ENCODE measurements around the gene SLC5A6. TPM values are rescaled to one million over a fixed set of nuclear protein-coding genes. Genes with fewer than 3 reads are reported as not detected.
"Not testable (repeated sequence)": the region's sequence is repeated elsewhere in the genome, so short reads cannot be mapped to it uniquely, and the experiment has no call there.

The SLC5A6 gene
- total RNA-seq, 2 experiments from 2014 or later = 55.5 to 60.1 TPM

GRCh38 chr2:27199241-27199640 lies 12.8 kb downstream of the SLC5A6 start:
- POLR2A ChIA-PET = no interaction called here
- CTCF ChIA-PET (ENCODE audit: unreplicated experiment) = no interaction called here
- no peak for DNase-seq (ENCODE audit: low spot score)

GRCh38 chr2:27198627-27199026 lies 13.4 kb downstream of the SLC5A6 start:
- intact Hi-C loops (cut with micrococcal nuclease; ENCODE audit: unreplicated experiment) = no loop called here
- no peaks in the 10 kb centered on the region for H4K20me1 ChIP-seq (ENCODE audit: insufficient read depth, low read length)
- H3K27ac ChIP-seq (ENCODE audit: low read depth, low read length, poor library complexity, severe bottlenecking) = peak overlapping the region; percentile 77
- H3K36me3 ChIP-seq (ENCODE audit: insufficient read depth, low read length) = peaks cover 49% of the 10 kb centered on the region
- peaks cover 47% of the 10 kb centered on the region for H3K4me1 ChIP-seq (ENCODE audit: insufficient read depth, low read length, poor library complexity, severe bottlenecking)
- no peak overlapping the region for H3K4me2 ChIP-seq (ENCODE audit: low read length)
- TF ChIP-seq, protein P1, sequence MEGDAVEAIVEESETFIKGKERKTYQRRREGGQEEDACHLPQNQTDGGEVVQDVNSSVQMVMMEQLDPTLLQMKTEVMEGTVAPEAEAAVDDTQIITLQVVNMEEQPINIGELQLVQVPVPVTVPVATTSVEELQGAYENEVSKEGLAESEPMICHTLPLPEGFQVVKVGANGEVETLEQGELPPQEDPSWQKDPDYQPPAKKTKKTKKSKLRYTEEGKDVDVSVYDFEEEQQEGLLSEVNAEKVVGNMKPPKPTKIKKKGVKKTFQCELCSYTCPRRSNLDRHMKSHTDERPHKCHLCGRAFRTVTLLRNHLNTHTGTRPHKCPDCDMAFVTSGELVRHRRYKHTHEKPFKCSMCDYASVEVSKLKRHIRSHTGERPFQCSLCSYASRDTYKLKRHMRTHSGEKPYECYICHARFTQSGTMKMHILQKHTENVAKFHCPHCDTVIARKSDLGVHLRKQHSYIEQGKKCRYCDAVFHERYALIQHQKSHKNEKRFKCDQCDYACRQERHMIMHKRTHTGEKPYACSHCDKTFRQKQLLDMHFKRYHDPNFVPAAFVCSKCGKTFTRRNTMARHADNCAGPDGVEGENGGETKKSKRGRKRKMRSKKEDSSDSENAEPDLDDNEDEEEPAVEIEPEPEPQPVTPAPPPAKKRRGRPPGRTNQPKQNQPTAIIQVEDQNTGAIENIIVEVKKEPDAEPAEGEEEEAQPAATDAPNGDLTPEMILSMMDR (conservative IDR thresholded peaks at IDR 0.05; ENCODE audit: low read length) = no peak
- no peak for TF ChIP-seq EZH2phosphoT487 (IDR thresholded peaks at IDR 0.05; ENCODE audit: borderline replicate concordance, low read depth, low read length)
- ChIA-PET POLR2A (no interaction called here), CTCF (ENCODE audit: unreplicated experiment) (no interaction called here)
- no peaks in the 10 kb centered on the region for H3K9me2 ChIP-seq (ENCODE audit: insufficient read depth, low read length)
- H3K4me3 ChIP-seq (ENCODE audit: low read depth, low read length, poor library complexity, severe bottlenecking) = no peak overlapping the region
- no peaks in the 10 kb centered on the region for H3K9me3 ChIP-seq (ENCODE audit: low read length)
- no peak overlapping the region for H2AFZ ChIP-seq (ENCODE audit: low read length)
- H3K79me2 ChIP-seq (ENCODE audit: insufficient read depth, low read depth, low read length) = no peaks in the 10 kb centered on the region
- BruUV-seq (replicated peaks) = no TSS peak
- DNase-seq (ENCODE audit: low spot score) = no peak

More at GRCh38 chr2:27199241-27199640, 12.8 kb downstream of the SLC5A6 start:
- Histone ChIP-seq H3K27ac (ENCODE audit: low read depth, low read length, poor library complexity, severe bottlenecking) (no peak overlapping the region), H4K20me1 (ENCODE audit: insufficient read depth, low read length) (no peaks in the 10 kb centered on the region), H3K9me2 (ENCODE audit: insufficient read depth, low read length) (no peaks in the 10 kb centered on the region), H3K9me3 (ENCODE audit: low read length) (no peaks in the 10 kb centered on the region), H3K79me2 (ENCODE audit: insufficient read depth, low read depth, low read length) (no peaks in the 10 kb centered on the region), H3K36me3 (ENCODE audit: insufficient read depth, low read length) (peaks cover 55% of the 10 kb centered on the region), H3K4me3 (ENCODE audit: low read depth, low read length, poor library complexity, severe bottlenecking) (no peak overlapping the region), H2AFZ (ENCODE audit: low read length) (no peak overlapping the region), H3K4me2 (ENCODE audit: low read length) (no peak overlapping the region), H3K4me1 (ENCODE audit: insufficient read depth, low read length, poor library complexity, severe bottlenecking) (peaks cover 42% of the 10 kb centered on the region)
- no peak for TF ChIP-seq EZH2phosphoT487 (IDR thresholded peaks at IDR 0.05; ENCODE audit: borderline replicate concordance, low read depth, low read length)
- TF ChIP-seq, protein P1 (conservative IDR thresholded peaks at IDR 0.05; ENCODE audit: low read length) = no peak
- no TSS peak for BruUV-seq (replicated peaks)
- intact Hi-C loops (cut with micrococcal nuclease; ENCODE audit: unreplicated experiment) = no loop called here

- intact Hi-C loops (cut with micrococcal nuclease; ENCODE audit: unreplicated experiment); H3K79me2 ChIP-seq (ENCODE audit: insufficient read depth, low read depth, low read length); BruUV-seq (replicated peaks); H3K9me2 ChIP-seq (ENCODE audit: insufficient read depth, low read length); H3K9me3 ChIP-seq (ENCODE audit: low read length); H2AFZ ChIP-seq (ENCODE audit: low read length); H3K4me3 ChIP-seq (ENCODE audit: low read depth, low read length, poor library complexity, severe bottlenecking); DNase-seq (ENCODE audit: low spot score); H4K20me1 ChIP-seq (ENCODE audit: insufficient read depth, low read length); CTCF ChIA-PET (ENCODE audit: unreplicated experiment): not testable (repeated sequence)
- H3K4me2 ChIP-seq (ENCODE audit: low read length) = peak overlapping the region; percentile 1; the same call in 1 of the 2 replicates
- H3K36me3 ChIP-seq (ENCODE audit: insufficient read depth, low read length) = peaks cover 43% of the 10 kb centered on the region
- peak overlapping the region; percentile 77 for H3K27ac ChIP-seq (ENCODE audit: low read depth, low read length, poor library complexity, severe bottlenecking)
- POLR2A ChIA-PET = interaction anchor here (0.6 to 1.3 kb wide), 3 partner anchors 11 to 32 kb away, joined by 3 read pairs; no protein-coding TSS in a partner anchor
- peaks cover 53% of the 10 kb centered on the region for H3K4me1 ChIP-seq (ENCODE audit: insufficient read depth, low read length, poor library complexity, severe bottlenecking)
Measured at GRCh38 chr2:27198068-27198467, 14.0 kb downstream of the SLC5A6 start.

GRCh38 chr2:27195799-27196198 lies 16.3 kb downstream of the SLC5A6 start:
- H3K4me2 ChIP-seq (ENCODE audit: low read length); H4K20me1 ChIP-seq (ENCODE audit: insufficient read depth, low read length); H3K9me3 ChIP-seq (ENCODE audit: low read length); H3K9me2 ChIP-seq (ENCODE audit: insufficient read depth, low read length); CTCF ChIA-PET (ENCODE audit: unreplicated experiment); H3K79me2 ChIP-seq (ENCODE audit: insufficient read depth, low read depth, low read length); DNase-seq (ENCODE audit: low spot score); H3K4me3 ChIP-seq (ENCODE audit: low read depth, low read length, poor library complexity, severe bottlenecking); BruUV-seq (replicated peaks); H2AFZ ChIP-seq (ENCODE audit: low read length): not testable (repeated sequence)
- intact Hi-C loops (cut with micrococcal nuclease; ENCODE audit: unreplicated experiment) = loop anchor here (2.0 kb wide), 1 partner anchor 55 kb away; no protein-coding TSS in a partner anchor
- Histone ChIP-seq H3K36me3 (ENCODE audit: insufficient read depth, low read length) (peaks cover 23% of the 10 kb centered on the region), H3K4me1 (ENCODE audit: insufficient read depth, low read length, poor library complexity, severe bottlenecking) (peaks cover 74% of the 10 kb centered on the region), H3K27ac (ENCODE audit: low read depth, low read length, poor library complexity, severe bottlenecking) (peak overlapping the region; percentile 77)
- POLR2A ChIA-PET = interaction anchor here (0.7 to 2.0 kb wide), 2 partner anchors 20 to 96 kb away, joined by 3 to 12 read pairs; no protein-coding TSS in a partner anchor
